Measurements from ENCODE around the gene DOCK2.

DNA sequence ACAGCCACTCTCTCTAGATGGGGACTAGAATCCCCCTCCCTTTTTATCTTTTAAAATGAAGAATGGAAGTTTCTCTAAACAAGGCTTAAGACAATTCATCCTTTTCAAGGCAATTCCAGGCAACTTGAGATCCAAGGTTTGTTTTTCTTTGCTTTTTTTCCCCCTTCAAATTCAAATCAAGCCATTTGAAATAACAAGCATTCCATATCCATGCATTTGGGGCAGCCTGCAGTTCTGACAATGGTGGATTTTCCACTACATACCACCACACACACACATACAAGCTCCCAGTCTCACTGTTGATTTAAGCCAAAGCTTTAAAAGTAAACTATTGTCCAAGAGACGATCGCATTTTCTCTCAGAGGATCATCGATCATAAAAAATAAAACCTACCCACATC, 342.8 kb downstream of the DOCK2 start:
- no peak for TF ChIP-seq EZH2 (IDR thresholded peaks at IDR 0.05; ENCODE audit: borderline replicate concordance, low read depth, low read length, poor library complexity, severe bottlenecking)
- TF ChIP-seq, protein P1, sequence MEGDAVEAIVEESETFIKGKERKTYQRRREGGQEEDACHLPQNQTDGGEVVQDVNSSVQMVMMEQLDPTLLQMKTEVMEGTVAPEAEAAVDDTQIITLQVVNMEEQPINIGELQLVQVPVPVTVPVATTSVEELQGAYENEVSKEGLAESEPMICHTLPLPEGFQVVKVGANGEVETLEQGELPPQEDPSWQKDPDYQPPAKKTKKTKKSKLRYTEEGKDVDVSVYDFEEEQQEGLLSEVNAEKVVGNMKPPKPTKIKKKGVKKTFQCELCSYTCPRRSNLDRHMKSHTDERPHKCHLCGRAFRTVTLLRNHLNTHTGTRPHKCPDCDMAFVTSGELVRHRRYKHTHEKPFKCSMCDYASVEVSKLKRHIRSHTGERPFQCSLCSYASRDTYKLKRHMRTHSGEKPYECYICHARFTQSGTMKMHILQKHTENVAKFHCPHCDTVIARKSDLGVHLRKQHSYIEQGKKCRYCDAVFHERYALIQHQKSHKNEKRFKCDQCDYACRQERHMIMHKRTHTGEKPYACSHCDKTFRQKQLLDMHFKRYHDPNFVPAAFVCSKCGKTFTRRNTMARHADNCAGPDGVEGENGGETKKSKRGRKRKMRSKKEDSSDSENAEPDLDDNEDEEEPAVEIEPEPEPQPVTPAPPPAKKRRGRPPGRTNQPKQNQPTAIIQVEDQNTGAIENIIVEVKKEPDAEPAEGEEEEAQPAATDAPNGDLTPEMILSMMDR (conservative IDR thresholded peaks at IDR 0.05; ENCODE audit: low read depth, low read length), result no peak

Measured in A673 (cell line).